Measurements from ENCODE around the gene TPRN.

GRCh38 chr9:137174722-137175293 lies 25.7 kb downstream of the TPRN start:
- TF ChIP-seq CTCF (IDR thresholded peaks at IDR 0.05): no peak
- TF ChIP-seq POLR2A (IDR thresholded peaks at IDR 0.05): no peak
- TF ChIP-seq EP300 (IDR thresholded peaks at IDR 0.05; ENCODE audit: low read depth): no peak
- TF ChIP-seq POLR2AphosphoS5 (IDR thresholded peaks at IDR 0.05): no peak

All from transverse colon (tissue), 4 donors.